Gastroesophageal sphincter (tissue), 4 donors: Measurements from ENCODE around the gene TRIM29. TPM values are rescaled to one million over a fixed set of nuclear protein-coding genes. Genes with fewer than 3 reads are reported as not detected.

Source experiments
- ATAC-seq: fragments of 150-250 bp; one replicate; pipeline ENCODE4 v1.9.1; 2016; ENCODE audit warnings: mild to moderate bottlenecking, moderate library complexity
- H3K27ac ChIP-seq, 4 donors: fragments of 200-600 bp; sonication (generic) in 3 of 4; 1 replicate in 3 of 4; 2 replicates in 1 of 4; pipeline ENCODE4 v1.5.1; 2016 to 2019
- H3K27me3 ChIP-seq: fragments of 200-600 bp; sonication (generic); one replicate; pipeline ENCODE4 v1.5.1; 2019
- H3K36me3 ChIP-seq, 2 donors: fragments of 200-600 bp; sonication (generic); one replicate each; pipeline ENCODE4 v1.5.1; 2019; ENCODE audit warnings: control low read depth in 1 of 2
- H3K4me1 ChIP-seq, 3 donors: fragments of 200-600 bp; sonication (generic); 1 replicate in 2 of 3; 2 replicates in 1 of 3; pipeline ENCODE4 v1.5.1; 2016 to 2019; ENCODE audit warnings: control low read depth in 2 of 3
- H3K4me3 ChIP-seq, 2 donors: fragments of 200-600 bp; sonication (generic); one replicate each; pipeline ENCODE4 v1.5.1; 2019; ENCODE audit warnings: mild to moderate bottlenecking in 1 of 2, moderate library complexity in 1 of 2
- H3K9me3 ChIP-seq, 3 donors: fragments of 200-600 bp; sonication (generic); one replicate each; pipeline ENCODE4 v1.5.1; 2017 to 2019; ENCODE audit warnings: control low read depth in 2 of 3
- CTCF ChIP-seq, 4 experiments: fragments of 200-600 bp in 2 of 4; fragments of 450-650 bp in 2 of 4; sonication (generic) in 1 of 4; IDR thresholded peaks; one replicate each; pipeline ENCODE4 v1.5.1; 2017 to 2019; ENCODE audit warnings: antibody characterized with exemption in 4 of 4, mild to moderate bottlenecking in 2 of 4, moderate library complexity in 2 of 4
- EP300 ChIP-seq: sonication (generic); formaldehyde crosslinking; IDR thresholded peaks from one replicate; pipeline ENCODE4 v1.6.1; 2017; ENCODE audit warnings: antibody characterized with exemption, mild to moderate bottlenecking
- POLR2A ChIP-seq, 2 donors: fragments of 450-650 bp; IDR thresholded peaks; one replicate each; pipeline ENCODE4 v1.6.1; 2017; ENCODE audit warnings: antibody characterized with exemption in 2 of 2, mild to moderate bottlenecking in 2 of 2, moderate library complexity in 1 of 2
- POLR2AphosphoS5 ChIP-seq: sonication (generic); formaldehyde crosslinking; IDR thresholded peaks from one replicate; pipeline ENCODE4 v1.6.1; 2017; ENCODE audit warnings: antibody characterized with exemption
- WGBS, 2 donors: methylation state at CpG; one replicate each; pipeline ENCODE4 v1.1.5; 2018; ENCODE audit warnings: low coverage in 1 of 2; 5-methylcytosine and 5-hydroxymethylcytosine counted together
- total RNA-seq, 4 donors: library from RNA; depleted of rRNA; stranded (reverse); fragments of >200 nt; gene quantifications; one replicate each; pipeline ENCODE4 v1.1.0, GENCODE V29; 2016

Gene TRIM29
- total RNA-seq, 4 donors from 2014 or later: 1.2 to 34.6 (median 3.4) TPM

- no peaks in the 10 kb centered on the region for H3K4me1 ChIP-seq
- H3K4me3 ChIP-seq: no peak overlapping the region
- ATAC-seq: no peak
- H3K9me3 ChIP-seq: no peaks in the 10 kb centered on the region
- TF ChIP-seq POLR2AphosphoS5 (no peak), EP300 (no peak), CTCF (IDR thresholded peaks at IDR 0.05) (no peak), POLR2A (IDR thresholded peaks at IDR 0.05) (no peak)
- H3K36me3 ChIP-seq: no peaks in the 10 kb centered on the region
- WGBS, 2 donors: 75 to 87% methylated on average over 5 to 8 of the region's 9 CpGs
- H3K27ac ChIP-seq: no peak overlapping the region
- H3K27me3 ChIP-seq: no peaks in the 10 kb centered on the region
Measured at GRCh38 chr11:120086651-120087050, 51.3 kb downstream of the TRIM29 start.

GRCh38 chr11:120079750-120080610, 57.9 kb downstream of the TRIM29 start:
- WGBS, 2 donors: 48 to 59% methylated on average over 9 to 16 of the region's 18 CpGs
- Histone ChIP-seq H3K27ac (no peak overlapping the region), H3K9me3 (no peaks in the 10 kb centered on the region), H3K27me3 (peaks cover 32% of the 10 kb centered on the region), H3K4me1 (no peaks in the 10 kb centered on the region), H3K4me3 (no peak overlapping the region), H3K36me3 (no peaks in the 10 kb centered on the region)
- no peak for ATAC-seq
- TF ChIP-seq POLR2A (IDR thresholded peaks at IDR 0.05): no peak
- TF ChIP-seq CTCF (IDR thresholded peaks at IDR 0.05): peak in 2 of 4 experiments; percentile 29 to 58

- Histone ChIP-seq H3K4me3 (no peak overlapping the region), H3K27me3 (peaks cover 48% of the 10 kb centered on the region), H3K9me3 (no peaks in the 10 kb centered on the region), H3K4me1 (no peaks in the 10 kb centered on the region), H3K27ac (no peak overlapping the region), H3K36me3 (no peaks in the 10 kb centered on the region)
- ATAC-seq: no peak
- no peak for TF ChIP-seq POLR2A (IDR thresholded peaks at IDR 0.05)
- no peak for TF ChIP-seq POLR2AphosphoS5
- no peak for TF ChIP-seq EP300
- TF ChIP-seq CTCF (IDR thresholded peaks at IDR 0.05): no peak
- 37 to 43% methylated on average over 3 to 4 of the region's 5 CpGs for WGBS, 2 donors
Measured at GRCh38 chr11:120078397-120078796, 59.5 kb downstream of the TRIM29 start.

GRCh38 chr11:120074076-120074475, 63.8 kb downstream of the TRIM29 start:
- Histone ChIP-seq H3K36me3 (no peaks in the 10 kb centered on the region), H3K4me1 (no peaks in the 10 kb centered on the region), H3K27me3 (peaks cover 42% of the 10 kb centered on the region), H3K4me3 (no peak overlapping the region), H3K27ac (no peak overlapping the region), H3K9me3 (no peaks in the 10 kb centered on the region)
- no peak for TF ChIP-seq EP300
- TF ChIP-seq POLR2A (IDR thresholded peaks at IDR 0.05): no peak
- TF ChIP-seq POLR2AphosphoS5: no peak
- no peak for TF ChIP-seq CTCF (IDR thresholded peaks at IDR 0.05)
- ATAC-seq: no peak
- 89% methylated on average over 3 of the region's 3 CpGs; no CpG with 5 or more reads in 1 of the 2 donors for WGBS, 2 donors

GRCh38 chr11:120073196-120073595, 64.7 kb downstream of the TRIM29 start:
- no peaks in the 10 kb centered on the region for H3K9me3 ChIP-seq
- H3K27me3 ChIP-seq: peaks cover 50% of the 10 kb centered on the region
- no peak for ATAC-seq
- H3K36me3 ChIP-seq: no peaks in the 10 kb centered on the region
- TF ChIP-seq POLR2A (IDR thresholded peaks at IDR 0.05): no peak
- no peak for TF ChIP-seq POLR2AphosphoS5
- no peak for TF ChIP-seq EP300
- no peak for TF ChIP-seq CTCF (IDR thresholded peaks at IDR 0.05)
- H3K4me1 ChIP-seq: no peaks in the 10 kb centered on the region
- 79 to 84% methylated on average over 9 to 11 of the region's 16 CpGs for WGBS, 2 donors
- no peak overlapping the region for H3K4me3 ChIP-seq
- no peak overlapping the region for H3K27ac ChIP-seq
